HFFc6 (cell line): ENCODE measurements around the gene CDH15. TPM values are rescaled to one million over a fixed set of nuclear protein-coding genes. Genes with fewer than 3 reads are reported as not detected.

Source experiments
- DNase-seq: peaks from one replicate; pipeline ENCODE4 v3.0.0-alpha.2; 2018
- H3K27ac Mint-ChIP-seq: 2 replicates; pipeline ENCODE4 v1.8.0; 2020; ENCODE audit warnings: mild to moderate bottlenecking, mixed read lengths
- H3K27me3 Mint-ChIP-seq: 2 replicates; pipeline ENCODE4 v1.8.0; 2021; ENCODE audit warnings: mild to moderate bottlenecking, moderate library complexity, mixed read lengths; ENCODE audit not compliant: insufficient read depth
- H3K36me3 Mint-ChIP-seq: 2 replicates; pipeline ENCODE4 v1.8.0; 2021; ENCODE audit warnings: low read depth, mixed read lengths
- H3K4me1 Mint-ChIP-seq: 2 replicates; pipeline ENCODE4 v1.8.0; 2020; ENCODE audit warnings: low read depth, mixed read lengths
- H3K4me3 Mint-ChIP-seq: 2 replicates; pipeline ENCODE4 v1.8.0; 2020; ENCODE audit warnings: mild to moderate bottlenecking, moderate library complexity, mixed read lengths
- H3K9me3 Mint-ChIP-seq: 2 replicates; pipeline ENCODE4 v1.8.0; 2020; ENCODE audit warnings: mild to moderate bottlenecking, mixed read lengths
- total RNA-seq, 6 experiments: library from RNA; stranded (reverse); fragmentation: NEBNext Ultra II Directional; extraction: Animal tissue kit (Norgen Biotek cat#: 25700); gene quantifications; 2 replicates in 1 of 6; 3 replicates in 5 of 6; pipeline ENCODE4 v1.2.3, GENCODE V29; 2021
- TF ChIP-seq, protein P1 (sequence below): fragments of 200-600 bp; sonication (generic); IDR thresholded peaks from 2 replicates; pipeline ENCODE4 v1.5.0; 2021; ENCODE audit warnings: antibody characterized with exemption, mild to moderate bottlenecking

Gene CDH15
- total RNA-seq, 6 experiments from 2014 or later, result 0.05 to 0.07 TPM; not detected in 4

DNA sequence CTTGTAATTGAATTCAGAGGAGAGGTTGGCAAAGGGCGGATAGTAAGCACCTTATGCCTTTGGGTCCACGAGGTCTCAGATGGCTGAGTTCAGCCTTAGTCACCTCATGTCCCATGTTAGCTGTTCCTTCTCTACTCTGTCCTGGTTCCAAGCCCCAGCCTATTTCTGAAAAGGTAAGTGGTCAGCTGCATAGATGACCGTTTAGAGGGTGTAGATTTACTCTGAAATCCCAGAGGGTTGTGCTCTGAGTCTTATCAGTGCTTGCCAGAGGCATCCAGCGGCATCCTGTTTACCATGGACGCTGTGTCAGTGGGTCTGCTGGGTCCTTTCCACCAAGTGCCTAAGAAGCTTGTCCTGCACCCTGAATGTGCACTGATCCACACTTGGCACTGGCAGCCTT lies 47.8 kb downstream of the CDH15 start:
- H3K27ac Mint-ChIP-seq, result no peak overlapping the region; the same call in 1 of the 2 replicates
- TF ChIP-seq, protein P1, sequence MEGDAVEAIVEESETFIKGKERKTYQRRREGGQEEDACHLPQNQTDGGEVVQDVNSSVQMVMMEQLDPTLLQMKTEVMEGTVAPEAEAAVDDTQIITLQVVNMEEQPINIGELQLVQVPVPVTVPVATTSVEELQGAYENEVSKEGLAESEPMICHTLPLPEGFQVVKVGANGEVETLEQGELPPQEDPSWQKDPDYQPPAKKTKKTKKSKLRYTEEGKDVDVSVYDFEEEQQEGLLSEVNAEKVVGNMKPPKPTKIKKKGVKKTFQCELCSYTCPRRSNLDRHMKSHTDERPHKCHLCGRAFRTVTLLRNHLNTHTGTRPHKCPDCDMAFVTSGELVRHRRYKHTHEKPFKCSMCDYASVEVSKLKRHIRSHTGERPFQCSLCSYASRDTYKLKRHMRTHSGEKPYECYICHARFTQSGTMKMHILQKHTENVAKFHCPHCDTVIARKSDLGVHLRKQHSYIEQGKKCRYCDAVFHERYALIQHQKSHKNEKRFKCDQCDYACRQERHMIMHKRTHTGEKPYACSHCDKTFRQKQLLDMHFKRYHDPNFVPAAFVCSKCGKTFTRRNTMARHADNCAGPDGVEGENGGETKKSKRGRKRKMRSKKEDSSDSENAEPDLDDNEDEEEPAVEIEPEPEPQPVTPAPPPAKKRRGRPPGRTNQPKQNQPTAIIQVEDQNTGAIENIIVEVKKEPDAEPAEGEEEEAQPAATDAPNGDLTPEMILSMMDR, result no peak

DNA sequence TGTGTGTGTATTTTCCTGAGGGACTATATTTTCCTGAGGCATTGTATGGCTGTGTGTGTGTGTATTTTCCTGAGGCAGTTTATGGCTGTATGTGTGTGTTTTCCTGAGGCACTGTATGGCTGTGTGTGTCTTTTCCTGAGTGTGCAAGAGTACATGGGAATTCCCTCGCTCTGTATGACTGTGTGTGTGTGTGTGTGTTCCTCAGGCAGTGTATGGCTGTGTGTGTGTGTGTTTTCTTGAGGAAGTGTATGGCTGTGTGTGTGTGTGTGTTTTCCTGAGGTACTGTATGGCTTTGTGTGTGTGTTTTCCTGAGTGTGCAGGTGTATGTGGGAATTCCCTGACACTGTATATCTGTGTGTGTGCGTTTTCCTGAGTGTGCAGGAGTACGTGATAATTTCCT lies 50.1 kb downstream of the CDH15 start:
- Mint-ChIP-seq H3K27ac (no peak overlapping the region), H3K36me3 (peaks cover 61% of the 10 kb centered on the region), H3K9me3 (peaks cover 21% of the 10 kb centered on the region), H3K4me3 (no peak overlapping the region), H3K27me3 (peaks cover 2% of the 10 kb centered on the region; the same call in 1 of the 2 replicates), H3K4me1 (peaks cover 12% of the 10 kb centered on the region)
- DNase-seq, result no peak
- TF ChIP-seq, protein P1, result no peak

More for the DNA sequence above, 47.8 kb downstream of the CDH15 start:
- Mint-ChIP-seq H3K9me3 (peaks cover under 1% of the 10 kb centered on the region; the same call in 1 of the 2 replicates), H3K4me3 (peak overlapping the region; percentile 74), H3K36me3 (peaks cover 39% of the 10 kb centered on the region), H3K4me1 (peaks cover 27% of the 10 kb centered on the region), H3K27me3 (peaks cover 2% of the 10 kb centered on the region; the same call in 1 of the 2 replicates)
- no peak for DNase-seq

DNA sequence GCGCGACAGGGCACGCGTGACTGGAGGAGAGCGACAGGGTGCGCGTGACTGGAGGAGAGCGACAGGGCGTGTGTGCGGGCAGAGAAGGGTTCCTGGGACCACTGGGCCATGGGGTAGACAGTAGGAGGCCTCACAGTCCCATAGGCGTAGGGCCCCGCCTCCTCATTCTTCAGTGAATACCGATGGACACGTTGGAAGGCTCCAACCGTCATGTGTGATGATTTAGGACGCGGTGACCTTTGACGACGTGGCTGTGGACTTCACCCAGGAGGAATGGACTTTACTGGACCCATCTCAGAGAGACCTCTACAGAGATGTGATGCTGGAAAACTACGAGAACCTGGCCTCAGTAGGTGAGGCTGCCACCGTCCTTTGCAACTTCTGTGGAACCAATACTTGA lies 51.4 kb downstream of the CDH15 start:
- TF ChIP-seq, protein P1, result no peak
- peaks cover 74% of the 10 kb centered on the region for H3K36me3 Mint-ChIP-seq
- no peak overlapping the region for H3K4me3 Mint-ChIP-seq
- peaks cover 2% of the 10 kb centered on the region; the same call in 1 of the 2 replicates for H3K27me3 Mint-ChIP-seq
- peaks cover 7% of the 10 kb centered on the region for H3K4me1 Mint-ChIP-seq
- DNase-seq, result no peak
- H3K27ac Mint-ChIP-seq, result no peak overlapping the region
- H3K9me3 Mint-ChIP-seq, result peaks cover 35% of the 10 kb centered on the region

DNA sequence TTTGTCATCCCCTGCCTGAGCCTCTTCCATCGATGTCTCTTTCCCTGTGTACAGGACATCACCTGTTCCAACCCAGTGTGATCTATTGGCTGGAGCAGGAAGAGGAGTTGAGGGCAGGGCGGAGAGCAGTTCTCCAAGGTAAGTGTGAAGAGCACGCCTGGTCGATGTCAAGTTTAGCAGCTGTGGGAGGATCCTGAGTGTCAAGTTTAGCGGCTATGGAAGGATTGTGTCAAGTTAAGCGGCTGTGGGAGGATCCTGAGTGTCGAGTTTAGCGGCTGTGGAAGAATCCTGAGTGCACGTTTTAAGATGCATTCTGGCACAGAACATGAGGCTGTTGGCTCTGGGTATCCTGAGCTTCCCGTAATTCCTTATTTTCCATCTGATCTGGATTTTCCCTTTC lies 53.1 kb downstream of the CDH15 start:
- Mint-ChIP-seq H3K4me3 (no peak overlapping the region), H3K9me3 (peaks cover 48% of the 10 kb centered on the region), H3K4me1 (peaks cover under 1% of the 10 kb centered on the region; the same call in 1 of the 2 replicates), H3K27ac (no peak overlapping the region), H3K36me3 (peaks cover 84% of the 10 kb centered on the region), H3K27me3 (peaks cover 2% of the 10 kb centered on the region; the same call in 1 of the 2 replicates)
- DNase-seq, result no peak
- TF ChIP-seq, protein P1, result no peak

DNA sequence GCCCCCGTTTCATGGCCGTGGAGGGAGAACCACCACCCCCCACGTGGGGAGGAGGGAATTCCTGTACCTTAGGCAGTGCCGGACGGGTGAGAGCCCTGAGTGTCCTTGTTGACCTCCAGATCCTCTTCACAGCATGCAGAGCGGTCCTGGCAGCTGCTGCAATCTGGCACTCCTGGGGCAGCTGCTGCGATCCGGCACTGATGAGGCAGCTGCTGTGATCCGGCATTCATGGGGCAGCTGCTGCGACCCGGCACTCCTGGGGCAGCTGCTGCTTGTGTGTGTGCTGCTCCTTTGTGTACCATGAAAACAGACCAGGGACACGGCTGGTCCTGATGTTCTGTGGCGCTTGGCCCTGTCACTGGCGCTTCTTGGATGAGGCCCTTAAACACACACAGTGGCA lies 58.7 kb downstream of the CDH15 start:
- Mint-ChIP-seq H3K4me1 (no peaks in the 10 kb centered on the region), H3K36me3 (peaks cover 89% of the 10 kb centered on the region), H3K27ac (no peak overlapping the region), H3K9me3 (peaks cover 60% of the 10 kb centered on the region), H3K27me3 (no peaks in the 10 kb centered on the region), H3K4me3 (no peak overlapping the region)
- TF ChIP-seq, protein P1, result no peak
- no peak for DNase-seq
